Spleen (tissue), 3 donors: ENCODE results near the gene PDXDC1.

Experiments
- POLR2A ChIP-seq, 3 donors: fragments of 450-650 bp; IDR thresholded peaks; one replicate each; pipeline ENCODE4 v1.5.1; 2017; ENCODE audit warnings: antibody characterized with exemption in 3 of 3, mild to moderate bottlenecking in 1 of 3
- POLR2AphosphoS5 ChIP-seq, 3 donors: sonication (generic); formaldehyde crosslinking; IDR thresholded peaks; one replicate each; pipeline ENCODE4 v1.5.1; 2017; ENCODE audit warnings: antibody characterized with exemption in 3 of 3

GRCh38 chr16:15031586-15031985 lies 56.8 kb downstream of the PDXDC1 start:
- TF ChIP-seq POLR2AphosphoS5 (IDR thresholded peaks at IDR 0.05) (no peak), POLR2A (IDR thresholded peaks at IDR 0.05) (no peak)
